CD4-positive, CD25-positive, alpha-beta regulatory T cell (primary cell): ENCODE results near the gene KRTAP5-3. TPM values are rescaled to one million over a fixed set of nuclear protein-coding genes. Genes with fewer than 3 reads are reported as not detected.
A peak's percentile ranks its signal among the peaks of the same experiment; 100 is the strongest.
"Not testable (repeated sequence)": the region's sequence is repeated elsewhere in the genome, so short reads cannot be mapped to it uniquely, and the experiment has no call there.

Experiments
- ATAC-seq, 2 donors: fragments of 150-1000 bp; cut with Tn5 transposase; one replicate each; pipeline ENCODE4 v1.10.0; 2021; ENCODE audit warnings: low read depth in 2 of 2, moderate number of reproducible peaks in 2 of 2, moderate library complexity in 1 of 2
- DNase-seq, 3 donors: peaks; one replicate each; pipeline versions ENCODE4 v3.0.0 to v3.0.0-alpha.2; 2012 to 2022; ENCODE audit warnings: mixed read lengths in 1 of 3
- H3K27ac ChIP-seq: one replicate; pipeline ENCODE4 v1.7.0; 2013; ENCODE audit warnings: mild to moderate bottlenecking, low read length; ENCODE audit not compliant: insufficient read depth, poor library complexity, severe bottlenecking
- H3K27me3 ChIP-seq: one replicate; pipeline ENCODE4 v1.7.0; 2013; ENCODE audit warnings: low read length; ENCODE audit not compliant: control insufficient read depth, insufficient read depth
- H3K36me3 ChIP-seq: one replicate; pipeline ENCODE4 v1.7.0; 2013; ENCODE audit warnings: mild to moderate bottlenecking, low read length, moderate library complexity; ENCODE audit not compliant: control insufficient read depth, insufficient read depth
- H3K4me1 ChIP-seq: 2 replicates; pipeline ENCODE4 v1.7.0; 2013; ENCODE audit warnings: mild to moderate bottlenecking, low read length; ENCODE audit not compliant: insufficient read depth, control insufficient read depth, poor library complexity, severe bottlenecking
- H3K4me3 ChIP-seq: one replicate; pipeline ENCODE4 v1.7.0; 2013; ENCODE audit warnings: low read depth, mild to moderate bottlenecking, low read length, moderate library complexity
- H3K9me3 ChIP-seq, 2 experiments: 1 replicate in 1 of 2; 2 replicates in 1 of 2; pipeline ENCODE4 v1.7.0; 2013; ENCODE audit warnings: low read length in 2 of 2, mild to moderate bottlenecking in 1 of 2, moderate library complexity in 1 of 2; ENCODE audit not compliant: control insufficient read depth in 2 of 2
- H3K27ac Mint-ChIP-seq, 3 donors: one replicate each; pipeline ENCODE4 v1.8.0; 2020 to 2022; ENCODE audit warnings: mild to moderate bottlenecking in 3 of 3, mixed read lengths in 3 of 3, moderate library complexity in 2 of 3
- H3K27me3 Mint-ChIP-seq: one replicate; pipeline ENCODE4 v1.8.0; 2022; ENCODE audit warnings: mild to moderate bottlenecking, mixed read lengths
- H3K36me3 Mint-ChIP-seq: one replicate; pipeline ENCODE4 v1.8.0; 2020; ENCODE audit warnings: mixed read lengths
- H3K4me1 Mint-ChIP-seq, 4 donors: one replicate each; pipeline ENCODE4 v1.8.0; 2020 to 2022; ENCODE audit warnings: mixed read lengths in 4 of 4, mild to moderate bottlenecking in 1 of 4
- H3K4me3 Mint-ChIP-seq, 4 donors: one replicate each; pipeline ENCODE4 v1.8.0; 2020 to 2022; ENCODE audit warnings: mild to moderate bottlenecking in 4 of 4, mixed read lengths in 4 of 4, moderate library complexity in 3 of 4
- H3K9me3 Mint-ChIP-seq, 7 donors: one replicate each; pipeline ENCODE4 v1.8.0; 2020 to 2022; ENCODE audit warnings: mixed read lengths in 7 of 7, mild to moderate bottlenecking in 3 of 7, moderate library complexity in 2 of 7
- polyA plus RNA-seq, 4 donors: library from polyadenylated mRNA; unstranded; fragments of 300-500 nt; fragmentation: Illumina TruSeq; gene quantifications; one replicate each; pipeline ENCODE4 v1.2.3, GENCODE V29; 2021
- total RNA-seq: library from RNA; stranded (reverse); gene quantifications from one replicate; pipeline ENCODE4 v1.2.3, GENCODE V29; 2022

The KRTAP5-3 gene
- total and polyA plus RNA-seq, 5 donors from 2014 or later = not detected

DNA sequence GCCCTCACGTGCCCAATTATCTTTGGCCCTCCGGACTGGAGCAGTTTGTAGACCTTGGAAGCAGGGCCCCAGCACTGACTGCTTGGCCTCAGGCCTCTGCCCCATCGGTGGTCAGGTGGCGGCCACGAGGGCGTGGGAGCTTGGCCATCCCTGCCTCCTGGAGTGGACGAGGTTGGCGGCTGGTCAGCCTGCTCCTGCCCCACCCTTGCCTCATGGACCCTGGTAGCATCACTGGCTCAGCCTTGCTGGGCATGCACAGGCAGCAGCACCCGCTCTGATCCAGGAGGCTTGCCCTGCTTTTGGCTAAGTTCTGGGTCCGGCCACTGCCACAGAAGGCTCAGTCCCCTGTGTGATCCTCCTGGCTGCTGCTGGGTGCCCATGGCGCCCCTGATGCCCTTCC lies 4.1 kb downstream of the KRTAP5-3 start:
- Mint-ChIP-seq H3K9me3 (peaks cover 0 to 3% (median 0%) of the 10 kb centered on the region in 7 donors), H3K4me1 (peaks cover 0 to 10% (median 0%) of the 10 kb centered on the region in 4 donors), H3K36me3 (no peaks in the 10 kb centered on the region), H3K27ac (no peak overlapping the region), H3K4me3 (no peak overlapping the region), H3K27me3 (peaks cover 16% of the 10 kb centered on the region)
- H3K27ac ChIP-seq = no peak overlapping the region
- ATAC-seq (no peak), DNase-seq (no peak)
- H3K27me3 ChIP-seq = peaks cover 7% of the 10 kb centered on the region
- H3K9me3 ChIP-seq = no peaks in the 10 kb centered on the region
- no peaks in the 10 kb centered on the region for H3K4me1 ChIP-seq
- H3K4me3 ChIP-seq = no peak overlapping the region
- no peaks in the 10 kb centered on the region for H3K36me3 ChIP-seq

DNA sequence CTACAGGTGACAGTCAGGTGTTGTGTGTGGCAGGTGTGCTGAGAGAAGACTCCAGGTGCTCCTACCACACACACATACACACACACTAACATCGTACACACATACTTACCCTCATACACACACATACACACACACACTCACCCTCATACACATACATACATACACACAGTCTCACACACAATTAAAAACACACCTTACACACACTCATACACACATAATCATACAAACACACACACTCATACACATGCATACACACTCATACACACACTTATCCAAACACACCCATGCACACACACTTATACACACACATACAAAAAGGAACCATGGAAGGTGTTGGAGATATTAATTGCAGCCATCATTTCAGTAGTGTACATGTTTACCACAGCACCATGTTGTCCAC lies 4.6 kb downstream of the KRTAP5-3 start:
- Histone ChIP-seq H3K27me3 (peaks cover 8% of the 10 kb centered on the region), H3K36me3 (no peaks in the 10 kb centered on the region), H3K4me1 (no peaks in the 10 kb centered on the region), H3K27ac (no peak overlapping the region), H3K9me3 (no peaks in the 10 kb centered on the region), H3K4me3 (no peak overlapping the region)
- Mint-ChIP-seq H3K36me3 (no peaks in the 10 kb centered on the region), H3K4me3 (no peak overlapping the region), H3K27ac (no peak overlapping the region), H3K9me3 (peaks cover 0 to 3% (median 0%) of the 10 kb centered on the region in 7 donors), H3K4me1 (peaks cover 0 to 14% (median 0%) of the 10 kb centered on the region in 4 donors), H3K27me3 (peaks cover 16% of the 10 kb centered on the region)
- no peak for DNase-seq
- ATAC-seq = no peak

DNA sequence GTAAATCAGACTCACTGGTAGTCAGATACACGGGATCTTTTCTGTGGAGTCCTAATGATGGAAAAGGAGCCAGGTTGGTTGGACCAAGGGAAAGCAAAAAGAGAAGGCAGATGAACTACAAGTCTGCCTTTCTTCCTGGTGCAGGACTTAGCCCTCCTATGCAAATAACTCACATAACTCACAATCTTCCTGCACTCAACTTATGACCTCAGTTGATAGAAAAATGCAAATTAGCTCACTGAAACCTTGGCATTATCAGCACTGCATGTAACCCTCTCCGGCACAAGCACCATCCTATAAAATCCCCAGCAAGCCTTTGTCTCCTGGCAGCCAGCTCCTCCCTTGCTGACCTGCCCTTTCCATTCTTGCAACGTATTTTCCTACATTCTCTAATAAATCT lies 6.6 kb downstream of the KRTAP5-3 start:
- not testable (repeated sequence) for H3K36me3 ChIP-seq, H3K4me3 ChIP-seq, H3K9me3 ChIP-seq, H3K4me1 ChIP-seq, H3K4me3 Mint-ChIP-seq, ATAC-seq, DNase-seq, H3K9me3 Mint-ChIP-seq, H3K27ac ChIP-seq, H3K36me3 Mint-ChIP-seq, H3K27me3 ChIP-seq
- peaks cover 0 to 16% (median 0%) of the 10 kb centered on the region in 4 donors for H3K4me1 Mint-ChIP-seq
- peaks cover 23% of the 10 kb centered on the region for H3K27me3 Mint-ChIP-seq
- peak overlapping the region in 1 of 3 donors; percentile 48 for H3K27ac Mint-ChIP-seq

DNA sequence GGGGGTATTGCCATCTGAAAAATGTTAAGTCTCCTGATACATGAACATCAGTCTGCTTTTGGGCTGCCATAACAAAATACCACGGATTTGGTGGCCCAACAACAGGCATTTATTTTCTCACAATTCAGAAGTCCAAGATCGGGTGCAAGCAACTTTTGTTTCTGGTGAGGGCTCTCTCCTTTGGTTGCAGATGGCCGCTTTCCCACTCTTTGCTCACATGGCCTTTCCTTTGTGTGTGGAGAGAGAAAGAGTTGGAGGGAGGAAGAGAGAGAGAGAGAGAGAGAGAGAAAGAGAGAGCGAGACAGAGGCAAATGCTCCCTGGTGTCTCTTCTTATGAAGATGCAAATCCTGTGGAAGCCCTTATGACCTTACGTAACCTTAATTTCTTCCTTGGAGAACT lies 7.6 kb downstream of the KRTAP5-3 start:
- Mint-ChIP-seq H3K9me3 (peaks cover 0 to 3% (median 0%) of the 10 kb centered on the region in 7 donors), H3K36me3 (no peaks in the 10 kb centered on the region)

DNA sequence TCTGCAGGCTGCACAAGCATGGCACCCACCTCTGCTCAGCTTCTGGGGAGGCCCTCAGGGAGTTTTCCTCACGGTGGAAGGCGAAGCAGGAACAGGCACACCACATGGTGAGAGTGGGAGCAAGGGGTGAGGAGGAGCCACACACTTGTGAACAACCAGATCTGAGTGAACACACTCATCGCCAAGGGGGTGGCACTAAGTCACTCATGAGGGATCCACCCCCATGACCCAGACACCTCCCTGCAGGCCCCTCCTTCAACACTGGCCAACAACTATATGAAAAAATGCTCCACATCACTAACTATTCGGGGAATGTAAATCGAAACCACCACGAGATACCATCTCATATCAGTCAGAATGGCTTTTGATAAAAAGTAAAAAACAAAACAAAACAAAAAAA lies 9.4 kb downstream of the KRTAP5-3 start:
- DNase-seq = no peak
- Mint-ChIP-seq H3K27ac (no peak overlapping the region), H3K36me3 (no peaks in the 10 kb centered on the region), H3K9me3 (peaks cover 0 to 3% (median 0%) of the 10 kb centered on the region in 7 donors), H3K27me3 (peaks cover 31% of the 10 kb centered on the region), H3K4me3 (no peak overlapping the region), H3K4me1 (peaks cover 0 to 25% (median 2%) of the 10 kb centered on the region in 4 donors)
- Histone ChIP-seq H3K27me3 (peaks cover 8% of the 10 kb centered on the region), H3K4me1 (no peaks in the 10 kb centered on the region), H3K9me3 (no peaks in the 10 kb centered on the region), H3K36me3 (no peaks in the 10 kb centered on the region), H3K4me3 (no peak overlapping the region), H3K27ac (no peak overlapping the region)
- ATAC-seq = no peak

More for the DNA sequence above, 7.6 kb downstream of the KRTAP5-3 start:
- no peak overlapping the region for H3K27ac ChIP-seq
- no peaks in the 10 kb centered on the region for H3K9me3 ChIP-seq
- H3K4me1 ChIP-seq = no peaks in the 10 kb centered on the region
- peaks cover 0 to 15% (median under 1%) of the 10 kb centered on the region in 4 donors for H3K4me1 Mint-ChIP-seq
- no peak overlapping the region for H3K27ac Mint-ChIP-seq
- no peaks in the 10 kb centered on the region for H3K36me3 ChIP-seq
- peaks cover 17% of the 10 kb centered on the region for H3K27me3 Mint-ChIP-seq
- peaks cover 8% of the 10 kb centered on the region for H3K27me3 ChIP-seq
- no peak for DNase-seq
- no peak overlapping the region for H3K4me3 Mint-ChIP-seq
- no peak for ATAC-seq
- no peak overlapping the region for H3K4me3 ChIP-seq

DNA sequence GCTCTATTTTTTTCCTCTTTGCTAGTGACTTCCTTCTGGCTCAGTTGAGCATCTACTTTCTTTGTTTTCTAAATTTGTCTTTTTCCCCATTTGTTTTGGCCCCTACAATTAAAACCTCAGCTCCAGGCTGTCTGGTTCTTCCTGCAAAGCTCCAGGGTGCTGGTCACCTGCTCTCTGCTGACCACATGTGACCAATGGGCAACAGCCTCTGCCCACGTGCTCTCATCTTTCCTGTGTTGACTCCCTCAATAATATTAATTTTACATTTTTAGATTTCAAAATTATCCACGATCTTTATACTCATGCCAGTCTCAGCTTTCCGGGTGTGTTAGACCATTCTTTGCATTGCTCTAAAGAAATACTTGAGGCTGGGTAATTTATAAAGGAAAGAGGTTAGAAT lies 9.9 kb downstream of the KRTAP5-3 start:
- H3K27ac Mint-ChIP-seq, H3K4me3 Mint-ChIP-seq, H3K36me3 Mint-ChIP-seq, H3K27me3 ChIP-seq, H3K9me3 Mint-ChIP-seq, ATAC-seq, H3K27ac ChIP-seq, H3K36me3 ChIP-seq, DNase-seq, H3K4me3 ChIP-seq, H3K9me3 ChIP-seq, H3K4me1 ChIP-seq: not testable (repeated sequence)
- H3K4me1 Mint-ChIP-seq = peaks cover 0 to 25% (median 3%) of the 10 kb centered on the region in 4 donors
- peaks cover 30% of the 10 kb centered on the region for H3K27me3 Mint-ChIP-seq

DNA sequence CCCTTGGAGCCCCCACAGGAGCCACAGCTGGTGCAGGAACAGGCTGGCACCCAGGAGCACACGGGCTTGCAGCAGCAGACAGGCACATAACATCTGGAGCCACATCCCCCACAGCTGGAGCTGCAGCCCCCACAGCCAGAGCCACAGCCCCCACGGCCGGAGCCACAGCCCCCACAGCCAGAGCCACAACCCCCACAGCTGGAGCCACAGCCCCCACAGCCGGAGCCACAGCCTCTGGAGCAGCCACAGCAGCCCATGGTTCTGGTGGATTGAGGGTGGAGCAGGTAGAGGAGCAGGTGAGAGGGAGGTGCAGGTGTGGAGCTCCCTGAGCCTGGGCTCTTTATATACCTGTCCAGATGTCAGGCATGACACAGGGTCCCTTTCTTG lies 10.3 kb downstream of the KRTAP5-3 start, which contains the start of gene KRTAP5-2:
TSS of gene KRTAP5-2 (minus strand) at position 301 of the 387 bp plus-strand sequence. CDS start at position 257, 44 bp downstream.
- Mint-ChIP-seq H3K9me3 (peaks cover 0 to 3% (median 0%) of the 10 kb centered on the region in 7 donors), H3K27me3 (peaks cover 26% of the 10 kb centered on the region), H3K4me3 (no peak within 1 kb of the TSS), H3K4me1 (peaks cover 0 to 25% (median 5%) of the 10 kb centered on the region in 4 donors), H3K27ac (no peak within 1 kb of the TSS), H3K36me3 (no peaks in the 10 kb centered on the region)
- Histone ChIP-seq H3K27me3 (peaks cover 8% of the 10 kb centered on the region), H3K9me3 (no peaks in the 10 kb centered on the region), H3K36me3 (no peaks in the 10 kb centered on the region), H3K27ac (no peak within 1 kb of the TSS), H3K4me3 (no peak within 1 kb of the TSS), H3K4me1 (no peaks in the 10 kb centered on the region)
- ATAC-seq (no peak), DNase-seq (no peak)

DNA sequence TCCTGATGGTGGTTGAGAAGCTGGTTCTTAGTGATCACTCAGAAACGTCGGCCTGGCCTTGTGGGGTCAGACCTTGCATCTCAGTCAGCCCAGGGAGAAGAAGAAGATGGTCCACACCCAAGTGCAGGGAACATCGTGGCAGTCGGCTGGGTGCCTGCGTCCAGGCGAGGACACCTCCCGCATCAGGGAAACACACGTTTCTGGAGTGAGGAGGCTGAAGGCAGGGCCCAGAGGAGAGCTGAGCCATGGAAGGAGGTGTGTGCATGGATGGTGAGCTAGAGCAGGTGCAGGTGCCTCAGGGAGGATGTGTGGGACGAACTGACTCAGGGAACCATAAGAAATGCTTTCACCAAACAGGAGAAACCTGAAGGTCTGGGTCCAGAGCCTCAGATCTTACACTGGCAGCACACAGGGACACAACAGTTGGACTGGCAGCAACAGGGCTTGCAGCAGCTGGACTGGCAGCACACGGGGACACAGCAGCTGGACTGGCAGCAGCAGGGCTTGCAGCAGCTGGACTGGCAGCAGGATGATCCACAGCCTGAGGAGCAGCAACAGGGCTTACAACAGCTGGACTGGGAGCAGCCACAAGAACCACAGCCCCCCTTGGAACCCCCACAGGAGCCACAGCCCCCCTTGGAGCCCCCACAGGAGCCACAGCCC lies 10.8 kb downstream of the KRTAP5-3 start:
- no peaks in the 10 kb centered on the region for H3K4me1 ChIP-seq
- peaks cover 8% of the 10 kb centered on the region for H3K27me3 ChIP-seq
- no peak for ATAC-seq
- Mint-ChIP-seq H3K9me3 (peaks cover 0 to 3% (median 0%) of the 10 kb centered on the region in 7 donors), H3K4me3 (no peak overlapping the region), H3K27me3 (peaks cover 25% of the 10 kb centered on the region), H3K4me1 (peaks cover 0 to 28% (median 5%) of the 10 kb centered on the region in 4 donors), H3K27ac (no peak overlapping the region), H3K36me3 (peaks cover 3% of the 10 kb centered on the region)
- H3K9me3 ChIP-seq = no peaks in the 10 kb centered on the region
- H3K27ac ChIP-seq = no peak overlapping the region
- no peak overlapping the region for H3K4me3 ChIP-seq
- no peak for DNase-seq
- no peaks in the 10 kb centered on the region for H3K36me3 ChIP-seq
